Left renal cortex interstitium (tissue), 4 donors: ENCODE measurements around the gene LAPTM5. TPM values are rescaled to one million over a fixed set of nuclear protein-coding genes. Genes with fewer than 3 reads are reported as not detected.

Experiments
- DNase-seq, 4 donors: peaks; one replicate each; pipeline ENCODE4 v3.0.0-alpha.2; 2013; ENCODE audit warnings: low read depth in 4 of 4, low spot score in 2 of 4, missing footprints in 1 of 4
- polyA plus RNA-seq, 4 donors: library from polyadenylated mRNA; unstranded; fragments of 120-200 nt; gene quantifications; one replicate each; pipeline ENCODE4 v1.2.1, GENCODE V29; 2013; ENCODE audit not compliant: insufficient read length in 4 of 4

LAPTM5 gene
- polyA plus RNA-seq, 4 donors, result 12.9 to 19.4 (median 14.4) TPM

- DNase-seq, result peak in 1 of 4 donors; percentile 7
These were observed 71.8 kb downstream of the LAPTM5 start for GRCh38 chr1:30685796-30686165.

GRCh38 chr1:30684881-30685795 lies 72.4 kb downstream of the LAPTM5 start:
- peak; percentile 39 to 65 (median 58) for DNase-seq

DNA sequence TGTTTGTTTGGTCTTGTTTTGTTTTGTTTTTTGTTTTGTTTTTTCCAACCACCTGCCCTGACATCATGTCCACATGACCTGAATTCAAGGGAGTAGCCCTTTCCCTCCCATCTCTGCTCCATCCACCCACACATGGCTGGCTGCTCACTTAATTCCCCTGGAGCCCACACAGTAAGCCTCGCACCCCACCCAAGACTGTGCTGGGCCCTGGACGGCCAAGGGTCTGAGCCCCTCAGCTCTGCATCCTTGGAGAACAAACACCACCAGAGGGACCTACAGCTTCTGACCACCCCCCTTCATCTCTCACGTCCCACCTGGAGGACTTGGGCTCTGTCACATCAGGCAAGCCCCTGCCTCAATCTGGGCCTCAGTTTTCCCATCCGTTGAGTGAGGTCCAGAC lies 73.3 kb downstream of the LAPTM5 start:
- no peak for DNase-seq

- no peak for DNase-seq
These were observed 73.9 kb downstream of the LAPTM5 start for GRCh38 chr1:30683699-30684098.

Other genes starting within 250 kb of the LAPTM5 start
- under 1 TPM; 0.07 to 0.27 (median 0.15) TPM for gene MATN1, start 34.2 kb downstream of the LAPTM5 start, polyA plus RNA-seq
- 10 to 100 TPM; 23.4 to 35.4 (median 29.0) TPM for gene SDC3, start 151.0 kb upstream of the LAPTM5 start, polyA plus RNA-seq